ENCODE results near the gene C4orf50.

Gene C4orf50

GRCh38 chr4:5959211-5959982, 58.8 kb downstream of the C4orf50 start:
- no peak overlapping the region for H3K4me3 ChIP-seq (ENCODE audit: low read length)
- TF ChIP-seq CTCF (IDR thresholded peaks at IDR 0.05; ENCODE audit: insufficient read depth, low read depth, low read length, missing control alignments): no peak
- DNase-seq (ENCODE audit: low read depth): no peak

GRCh38 chr4:5958199-5958735, 60.0 kb downstream of the C4orf50 start:
- DNase-seq (ENCODE audit: low read depth): no peak
- TF ChIP-seq CTCF (IDR thresholded peaks at IDR 0.05; ENCODE audit: insufficient read depth, low read depth, low read length, missing control alignments): no peak
- H3K4me3 ChIP-seq (ENCODE audit: low read length): no peak overlapping the region

GRCh38 chr4:5957076-5957475, 61.2 kb downstream of the C4orf50 start:
- TF ChIP-seq CTCF (IDR thresholded peaks at IDR 0.05; ENCODE audit: insufficient read depth, low read depth, low read length, missing control alignments): no peak
- H3K4me3 ChIP-seq (ENCODE audit: low read length): no peak overlapping the region
- DNase-seq (ENCODE audit: low read depth): no peak

GRCh38 chr4:5956285-5957021, 61.8 kb downstream of the C4orf50 start:
- no peak for TF ChIP-seq CTCF (IDR thresholded peaks at IDR 0.05; ENCODE audit: insufficient read depth, low read depth, low read length, missing control alignments)
- DNase-seq (ENCODE audit: low read depth): no peak
- H3K4me3 ChIP-seq (ENCODE audit: low read length): no peak overlapping the region

GRCh38 chr4:5955856-5956255, 62.4 kb downstream of the C4orf50 start:
- DNase-seq (ENCODE audit: low read depth): no peak
- H3K4me3 ChIP-seq (ENCODE audit: low read length): no peak overlapping the region
- no peak for TF ChIP-seq CTCF (IDR thresholded peaks at IDR 0.05; ENCODE audit: insufficient read depth, low read depth, low read length, missing control alignments)

GRCh38 chr4:5955201-5955821, 62.9 kb downstream of the C4orf50 start:
- TF ChIP-seq CTCF (IDR thresholded peaks at IDR 0.05; ENCODE audit: insufficient read depth, low read depth, low read length, missing control alignments): no peak
- H3K4me3 ChIP-seq (ENCODE audit: low read length): no peak overlapping the region
- DNase-seq (ENCODE audit: low read depth): no peak

Data from epithelial cell of esophagus (primary cell).